ENCODE results near the gene NTN5. TPM values are rescaled to one million over a fixed set of nuclear protein-coding genes. Genes with fewer than 3 reads are reported as not detected.
"Not testable (repeated sequence)": the region's sequence is repeated elsewhere in the genome, so short reads cannot be mapped to it uniquely, and the experiment has no call there.

NTN5 gene
- total and polyA plus RNA-seq, 2 experiments from 2014 or later = 0.33 TPM; not detected in 1

GRCh38 chr19:48634424-48635262, 38.2 kb downstream of the NTN5 start:
- no peaks in the 10 kb centered on the region for H3K36me3 ChIP-seq (replicated peaks; ENCODE audit: insufficient read depth, low read depth)
- H3K27ac ChIP-seq = peak overlapping the region; percentile 81
- H2AFZ ChIP-seq = no peak overlapping the region
- peaks cover 37% of the 10 kb centered on the region for H3K4me1 ChIP-seq (ENCODE audit: insufficient read depth)
- H3K9me2 ChIP-seq (replicated peaks; ENCODE audit: insufficient read depth) = no peaks in the 10 kb centered on the region
- TF ChIP-seq EZH2 (IDR thresholded peaks at IDR 0.05; ENCODE audit: borderline replicate concordance) = no peak
- TF ChIP-seq, protein P1, sequence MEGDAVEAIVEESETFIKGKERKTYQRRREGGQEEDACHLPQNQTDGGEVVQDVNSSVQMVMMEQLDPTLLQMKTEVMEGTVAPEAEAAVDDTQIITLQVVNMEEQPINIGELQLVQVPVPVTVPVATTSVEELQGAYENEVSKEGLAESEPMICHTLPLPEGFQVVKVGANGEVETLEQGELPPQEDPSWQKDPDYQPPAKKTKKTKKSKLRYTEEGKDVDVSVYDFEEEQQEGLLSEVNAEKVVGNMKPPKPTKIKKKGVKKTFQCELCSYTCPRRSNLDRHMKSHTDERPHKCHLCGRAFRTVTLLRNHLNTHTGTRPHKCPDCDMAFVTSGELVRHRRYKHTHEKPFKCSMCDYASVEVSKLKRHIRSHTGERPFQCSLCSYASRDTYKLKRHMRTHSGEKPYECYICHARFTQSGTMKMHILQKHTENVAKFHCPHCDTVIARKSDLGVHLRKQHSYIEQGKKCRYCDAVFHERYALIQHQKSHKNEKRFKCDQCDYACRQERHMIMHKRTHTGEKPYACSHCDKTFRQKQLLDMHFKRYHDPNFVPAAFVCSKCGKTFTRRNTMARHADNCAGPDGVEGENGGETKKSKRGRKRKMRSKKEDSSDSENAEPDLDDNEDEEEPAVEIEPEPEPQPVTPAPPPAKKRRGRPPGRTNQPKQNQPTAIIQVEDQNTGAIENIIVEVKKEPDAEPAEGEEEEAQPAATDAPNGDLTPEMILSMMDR (IDR thresholded peaks at IDR 0.05; ENCODE audit: poor library complexity) = no peak
- no peak for TF ChIP-seq EZH2phosphoT487 (IDR thresholded peaks at IDR 0.05; ENCODE audit: low read depth, severe bottlenecking, unreplicated experiment)
- H3K4me2 ChIP-seq = peak overlapping the region; percentile 76
- peaks cover 5% of the 10 kb centered on the region for H3K79me2 ChIP-seq
- DNase-seq (ENCODE audit: low spot score) = peak; percentile 98
- H3K27me3 ChIP-seq = no peaks in the 10 kb centered on the region
- WGBS (ENCODE audit: low lambda C conversion rate, missing lambda C conversion rate) = 15% methylated on average over 34 of the region's 37 CpGs
- no peaks in the 10 kb centered on the region for H3K9me3 ChIP-seq (ENCODE audit: low read depth)
- no peaks in the 10 kb centered on the region for H4K20me1 ChIP-seq (ENCODE audit: insufficient read depth, poor library complexity, severe bottlenecking)
- no peak overlapping the region for H3K4me3 ChIP-seq

- H3K36me3 ChIP-seq (replicated peaks; ENCODE audit: insufficient read depth, low read depth) = no peaks in the 10 kb centered on the region
- H3K27ac ChIP-seq = no peak overlapping the region
- DNase-seq (ENCODE audit: low spot score) = no peak
- TF ChIP-seq EZH2phosphoT487 (IDR thresholded peaks at IDR 0.05; ENCODE audit: low read depth, severe bottlenecking, unreplicated experiment) = no peak
- no peaks in the 10 kb centered on the region for H3K9me2 ChIP-seq (replicated peaks; ENCODE audit: insufficient read depth)
- no peak overlapping the region for H3K4me3 ChIP-seq
- no peaks in the 10 kb centered on the region for H4K20me1 ChIP-seq (ENCODE audit: insufficient read depth, poor library complexity, severe bottlenecking)
- peaks cover 37% of the 10 kb centered on the region for H3K4me1 ChIP-seq (ENCODE audit: insufficient read depth)
- H3K4me2 ChIP-seq = peak overlapping the region; percentile 64
- no peaks in the 10 kb centered on the region for H3K9me3 ChIP-seq (ENCODE audit: low read depth)
- no peaks in the 10 kb centered on the region for H3K27me3 ChIP-seq
- WGBS (ENCODE audit: low lambda C conversion rate, missing lambda C conversion rate) = 82% methylated on average over 7 of the region's 7 CpGs
- H3K79me2 ChIP-seq = peaks cover 5% of the 10 kb centered on the region
- H2AFZ ChIP-seq = no peak overlapping the region
Observed at GRCh38 chr19:48634036-48634342, 38.8 kb downstream of the NTN5 start.

- WGBS (ENCODE audit: low lambda C conversion rate, missing lambda C conversion rate) = 81% methylated on average over 21 of the region's 22 CpGs
- no peaks in the 10 kb centered on the region for H4K20me1 ChIP-seq (ENCODE audit: insufficient read depth, poor library complexity, severe bottlenecking)
- TF ChIP-seq EZH2phosphoT487 (IDR thresholded peaks at IDR 0.05; ENCODE audit: low read depth, severe bottlenecking, unreplicated experiment) = no peak
- TF ChIP-seq, protein P1 (IDR thresholded peaks at IDR 0.05; ENCODE audit: poor library complexity) = no peak
- TF ChIP-seq EZH2 (IDR thresholded peaks at IDR 0.05; ENCODE audit: borderline replicate concordance) = no peak
- peak; percentile 54 for DNase-seq (ENCODE audit: low spot score)
- peaks cover 5% of the 10 kb centered on the region for H3K79me2 ChIP-seq
- H3K4me1 ChIP-seq (ENCODE audit: insufficient read depth) = peaks cover 37% of the 10 kb centered on the region
- no peaks in the 10 kb centered on the region for H3K9me3 ChIP-seq (ENCODE audit: low read depth)
- H3K4me2 ChIP-seq = peak overlapping the region; percentile 64
- H2AFZ ChIP-seq = no peak overlapping the region
- no peaks in the 10 kb centered on the region for H3K27me3 ChIP-seq
- H3K27ac ChIP-seq = peak overlapping the region; percentile 44
- H3K9me2 ChIP-seq (replicated peaks; ENCODE audit: insufficient read depth) = no peaks in the 10 kb centered on the region
- H3K36me3 ChIP-seq (replicated peaks; ENCODE audit: insufficient read depth, low read depth) = no peaks in the 10 kb centered on the region
- H3K4me3 ChIP-seq = no peak overlapping the region
Observed at GRCh38 chr19:48633148-48634035, 39.4 kb downstream of the NTN5 start.

GRCh38 chr19:48632692-48633147, 40.1 kb downstream of the NTN5 start:
- no peak for TF ChIP-seq EZH2 (IDR thresholded peaks at IDR 0.05; ENCODE audit: borderline replicate concordance)
- TF ChIP-seq, protein P1 (IDR thresholded peaks at IDR 0.05; ENCODE audit: poor library complexity) = no peak
- TF ChIP-seq EZH2phosphoT487 (IDR thresholded peaks at IDR 0.05; ENCODE audit: low read depth, severe bottlenecking, unreplicated experiment) = no peak
- no peaks in the 10 kb centered on the region for H3K27me3 ChIP-seq
- DNase-seq (ENCODE audit: low spot score) = peak; percentile 16
- no peaks in the 10 kb centered on the region for H3K9me2 ChIP-seq (replicated peaks; ENCODE audit: insufficient read depth)
- peak overlapping the region; percentile 44 for H3K27ac ChIP-seq
- no peaks in the 10 kb centered on the region for H3K36me3 ChIP-seq (replicated peaks; ENCODE audit: insufficient read depth, low read depth)
- H3K4me3 ChIP-seq = no peak overlapping the region
- no peak overlapping the region for H3K4me2 ChIP-seq
- no peaks in the 10 kb centered on the region for H3K9me3 ChIP-seq (ENCODE audit: low read depth)
- H3K4me1 ChIP-seq (ENCODE audit: insufficient read depth) = peaks cover 38% of the 10 kb centered on the region
- H3K79me2 ChIP-seq = peaks cover 5% of the 10 kb centered on the region
- H4K20me1 ChIP-seq (ENCODE audit: insufficient read depth, poor library complexity, severe bottlenecking) = no peaks in the 10 kb centered on the region
- no peak overlapping the region for H2AFZ ChIP-seq

- H3K27ac ChIP-seq; H3K9me2 ChIP-seq (replicated peaks; ENCODE audit: insufficient read depth); H3K4me3 ChIP-seq; H3K27me3 ChIP-seq; H3K36me3 ChIP-seq (replicated peaks; ENCODE audit: insufficient read depth, low read depth); H3K79me2 ChIP-seq; H3K9me3 ChIP-seq (ENCODE audit: low read depth); DNase-seq (ENCODE audit: low spot score); H3K4me2 ChIP-seq; H4K20me1 ChIP-seq (ENCODE audit: insufficient read depth, poor library complexity, severe bottlenecking); H2AFZ ChIP-seq: not testable (repeated sequence)
- H3K4me1 ChIP-seq (ENCODE audit: insufficient read depth) = peaks cover 42% of the 10 kb centered on the region
- WGBS (ENCODE audit: low lambda C conversion rate, missing lambda C conversion rate) = 94% methylated on average over 11 of the region's 11 CpGs
Observed at GRCh38 chr19:48632286-48632685, 40.5 kb downstream of the NTN5 start.
